ENCODE results near the gene ADGRD1. TPM values are rescaled to one million over a fixed set of nuclear protein-coding genes. Genes with fewer than 3 reads are reported as not detected.

Gene ADGRD1
- total and polyA plus RNA-seq, 2 of the 8 experiments (the other 6 are each of a cell fraction or from before 2014, with no cell fraction given): 0.36 to 0.48 TPM

DNA sequence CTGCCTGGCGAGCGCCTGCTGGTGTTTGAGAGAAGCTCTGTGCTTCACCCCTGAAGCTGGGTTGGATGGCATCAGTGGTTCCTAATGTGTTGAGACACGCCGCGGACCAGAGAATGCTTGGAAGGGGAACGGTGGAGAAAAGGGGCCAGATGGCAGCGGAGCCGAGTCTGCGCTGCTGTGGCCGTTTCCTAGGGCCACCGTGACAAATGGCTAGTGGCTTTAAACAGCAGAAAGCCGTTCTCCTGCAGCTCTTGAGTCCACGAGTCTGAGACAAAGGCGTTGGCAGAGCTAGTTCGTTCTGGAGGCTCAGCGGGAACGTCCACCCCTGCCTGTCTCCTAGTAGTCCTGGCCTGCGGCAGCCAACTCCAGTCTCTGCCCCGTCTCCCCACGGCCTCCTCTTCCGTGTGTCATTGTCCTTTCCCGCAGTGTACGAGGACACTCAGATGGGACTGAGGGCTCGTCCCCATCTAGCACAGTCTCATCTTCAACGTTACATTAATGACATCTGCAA lies 103.6 kb downstream of the ADGRD1 start (continued):
- no peak for TF ChIP-seq SIRT6 (IDR thresholded peaks at IDR 0.05; ENCODE audit: low read length)
- TF ChIP-seq, protein P1, sequence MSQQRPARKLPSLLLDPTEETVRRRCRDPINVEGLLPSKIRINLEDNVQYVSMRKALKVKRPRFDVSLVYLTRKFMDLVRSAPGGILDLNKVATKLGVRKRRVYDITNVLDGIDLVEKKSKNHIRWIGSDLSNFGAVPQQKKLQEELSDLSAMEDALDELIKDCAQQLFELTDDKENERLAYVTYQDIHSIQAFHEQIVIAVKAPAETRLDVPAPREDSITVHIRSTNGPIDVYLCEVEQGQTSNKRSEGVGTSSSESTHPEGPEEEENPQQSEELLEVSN (IDR thresholded peaks at IDR 0.05): no peak

Data from H1 (cell line).